ENCODE data around the gene ADARB2.

DNA sequence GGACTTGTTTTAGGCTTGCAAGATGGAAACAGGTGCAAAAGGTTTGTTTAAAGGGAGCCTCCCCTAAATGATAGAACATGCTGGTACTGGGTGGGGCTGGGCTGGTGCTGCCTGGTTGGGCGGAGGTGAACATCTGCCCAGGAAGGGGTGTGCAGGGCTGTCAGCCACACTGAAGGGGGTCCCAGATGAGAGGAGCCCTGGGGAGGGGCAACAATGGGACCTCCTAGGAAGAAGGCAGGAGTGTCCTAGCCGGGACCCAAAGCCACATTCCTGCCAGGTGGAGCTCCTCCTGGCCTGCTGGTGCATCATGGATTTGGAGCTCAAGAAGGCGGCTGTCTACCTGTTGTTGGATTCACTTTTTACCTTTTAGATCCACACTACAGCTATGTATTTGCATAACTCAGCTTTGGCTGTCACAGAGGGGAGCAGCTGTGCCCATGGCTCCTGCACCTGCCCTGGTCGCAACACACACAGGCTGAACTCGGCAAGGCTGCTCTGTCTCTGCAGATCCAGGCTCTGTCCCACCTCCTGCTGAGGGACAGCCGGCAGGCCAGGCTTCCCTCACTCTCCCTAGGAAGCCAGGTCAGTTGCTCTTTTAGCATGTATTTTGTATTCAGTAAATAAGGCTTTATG, 59.9 kb downstream of the ADARB2 start:
- TF ChIP-seq POLR2A (IDR thresholded peaks at IDR 0.05; ENCODE audit: low read depth, low read length) (no peak), SPI1 (IDR thresholded peaks at IDR 0.05; ENCODE audit: low read depth, low read length) (no peak), POLR2AphosphoS5 (IDR thresholded peaks at IDR 0.05; ENCODE audit: low read depth, low read length) (no peak)
